A673 (cell line): ENCODE data around the gene INTS1.

Source experiments
- CTCF ChIP-seq: fragments of 300-800, 200-600 bp; sonication (generic); conservative IDR thresholded peaks from 2 replicates; pipeline ENCODE4 v1.5.1; 2017; ENCODE audit warnings: low read depth, mild to moderate bottlenecking, antibody characterized with exemption, low read length, moderate library complexity, mixed read lengths
- EZH2 ChIP-seq: fragments of 200-600 bp; sonication (generic); IDR thresholded peaks from 2 replicates; pipeline ENCODE4 v1.6.1; 2017; ENCODE audit warnings: borderline replicate concordance, low read depth, mild to moderate bottlenecking, mixed read lengths, antibody characterized with exemption, low read length; ENCODE audit not compliant: poor library complexity, severe bottlenecking

- TF ChIP-seq CTCF (no peak), EZH2 (no peak)
Observed at GRCh38 chr7:1540776-1541271, 36.6 kb upstream of the INTS1 start.
